ENCODE data around the gene HEATR5A.

- TF ChIP-seq ARNTL (CRISPR knock-in tag; IDR thresholded peaks at IDR 0.05; ENCODE audit: borderline replicate concordance, low read depth) (no peak), BACH2 (CRISPR knock-in tag; IDR thresholded peaks at IDR 0.05; ENCODE audit: borderline replicate concordance) (no peak), PATZ1 (CRISPR knock-in tag; IDR thresholded peaks at IDR 0.05; ENCODE audit: borderline replicate concordance) (no peak), ZFP30 (CRISPR knock-in tag; IDR thresholded peaks at IDR 0.05) (no peak), ZNF565 (CRISPR knock-in tag; conservative IDR thresholded peaks at IDR 0.05; ENCODE audit: low read depth) (no peak), ZNF70 (CRISPR knock-in tag; IDR thresholded peaks at IDR 0.05) (no peak), CSRNP3 (CRISPR knock-in tag; IDR thresholded peaks at IDR 0.05) (no peak), ZFP3 (CRISPR knock-in tag; IDR thresholded peaks at IDR 0.05) (no peak)
- TF ChIP-seq, protein P1, sequence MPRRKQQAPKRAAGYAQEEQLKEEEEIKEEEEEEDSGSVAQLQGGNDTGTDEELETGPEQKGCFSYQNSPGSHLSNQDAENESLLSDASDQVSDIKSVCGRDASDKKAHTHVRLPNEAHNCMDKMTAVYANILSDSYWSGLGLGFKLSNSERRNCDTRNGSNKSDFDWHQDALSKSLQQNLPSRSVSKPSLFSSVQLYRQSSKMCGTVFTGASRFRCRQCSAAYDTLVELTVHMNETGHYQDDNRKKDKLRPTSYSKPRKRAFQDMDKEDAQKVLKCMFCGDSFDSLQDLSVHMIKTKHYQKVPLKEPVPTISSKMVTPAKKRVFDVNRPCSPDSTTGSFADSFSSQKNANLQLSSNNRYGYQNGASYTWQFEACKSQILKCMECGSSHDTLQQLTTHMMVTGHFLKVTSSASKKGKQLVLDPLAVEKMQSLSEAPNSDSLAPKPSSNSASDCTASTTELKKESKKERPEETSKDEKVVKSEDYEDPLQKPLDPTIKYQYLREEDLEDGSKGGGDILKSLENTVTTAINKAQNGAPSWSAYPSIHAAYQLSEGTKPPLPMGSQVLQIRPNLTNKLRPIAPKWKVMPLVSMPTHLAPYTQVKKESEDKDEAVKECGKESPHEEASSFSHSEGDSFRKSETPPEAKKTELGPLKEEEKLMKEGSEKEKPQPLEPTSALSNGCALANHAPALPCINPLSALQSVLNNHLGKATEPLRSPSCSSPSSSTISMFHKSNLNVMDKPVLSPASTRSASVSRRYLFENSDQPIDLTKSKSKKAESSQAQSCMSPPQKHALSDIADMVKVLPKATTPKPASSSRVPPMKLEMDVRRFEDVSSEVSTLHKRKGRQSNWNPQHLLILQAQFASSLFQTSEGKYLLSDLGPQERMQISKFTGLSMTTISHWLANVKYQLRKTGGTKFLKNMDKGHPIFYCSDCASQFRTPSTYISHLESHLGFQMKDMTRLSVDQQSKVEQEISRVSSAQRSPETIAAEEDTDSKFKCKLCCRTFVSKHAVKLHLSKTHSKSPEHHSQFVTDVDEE (CRISPR knock-in tag; IDR thresholded peaks at IDR 0.05), result no peak
- TF ChIP-seq, protein P2, sequence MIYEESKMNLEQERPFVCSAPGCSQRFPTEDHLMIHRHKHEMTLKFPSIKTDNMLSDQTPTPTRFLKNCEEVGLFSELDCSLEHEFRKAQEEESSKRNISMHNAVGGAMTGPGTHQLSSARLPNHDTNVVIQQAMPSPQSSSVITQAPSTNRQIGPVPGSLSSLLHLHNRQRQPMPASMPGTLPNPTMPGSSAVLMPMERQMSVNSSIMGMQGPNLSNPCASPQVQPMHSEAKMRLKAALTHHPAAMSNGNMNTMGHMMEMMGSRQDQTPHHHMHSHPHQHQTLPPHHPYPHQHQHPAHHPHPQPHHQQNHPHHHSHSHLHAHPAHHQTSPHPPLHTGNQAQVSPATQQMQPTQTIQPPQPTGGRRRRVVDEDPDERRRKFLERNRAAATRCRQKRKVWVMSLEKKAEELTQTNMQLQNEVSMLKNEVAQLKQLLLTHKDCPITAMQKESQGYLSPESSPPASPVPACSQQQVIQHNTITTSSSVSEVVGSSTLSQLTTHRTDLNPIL (CRISPR knock-in tag; IDR thresholded peaks at IDR 0.05; ENCODE audit: low read depth), result no peak
Measured at GRCh38 chr14:31425905-31426304, 5.6 kb upstream of the HEATR5A start.

Measured in SK-N-SH treated with all-trans-retinoic acid at 6 μM for 48 hours (cell line).